D721Med (cell line): ENCODE measurements around the gene CFAP251.

Source experiments
- DNase-seq: peaks from one replicate; pipeline ENCODE4 v3.0.0; 2011; ENCODE audit warnings: low spot score; ENCODE audit not compliant: insufficient read length
- FAIRE-seq: peaks from 2 replicates; lab custom pipeline; 2011; peaks lifted over from hg19 to GRCh38; lab: Jason Lieb, UNC
- CTCF ChIP-seq: IDR thresholded peaks from 2 replicates; pipeline ENCODE4 v1.5.1; 2012; ENCODE audit warnings: mild to moderate bottlenecking, control low read depth; ENCODE audit not compliant: insufficient read depth; ENCODE audit errors: missing control alignments

The CFAP251 gene

GRCh38 chr12:121968876-121969275, 50.5 kb downstream of the CFAP251 start:
- no peak for DNase-seq
- FAIRE-seq: no peak
- TF ChIP-seq CTCF: no peak

GRCh38 chr12:121969726-121970125, 51.3 kb downstream of the CFAP251 start:
- no peak for FAIRE-seq
- no peak for TF ChIP-seq CTCF
- DNase-seq: no peak

GRCh38 chr12:121970581-121971300, 52.3 kb downstream of the CFAP251 start:
- FAIRE-seq: no peak
- no peak for TF ChIP-seq CTCF
- DNase-seq: no peak

- TF ChIP-seq CTCF: no peak
- FAIRE-seq (peak; percentile 94), DNase-seq (peak; percentile 86)
Observed at GRCh38 chr12:121974026-121974985, 55.9 kb downstream of the CFAP251 start.

- no peak for TF ChIP-seq CTCF
- FAIRE-seq (no peak), DNase-seq (no peak)
Observed at GRCh38 chr12:121975021-121975420, 56.6 kb downstream of the CFAP251 start.

GRCh38 chr12:121976950-121977349, 58.6 kb downstream of the CFAP251 start:
- no peak for TF ChIP-seq CTCF
- DNase-seq (no peak), FAIRE-seq (no peak)
